HG03280 (cell line): Measurements from ENCODE around the gene MPND.

Experiments
- ATAC-seq: cut with Tn5 transposase; IDR thresholded peaks from one replicate; pipeline ENCODE4 v1.9.1; 2021; ENCODE audit warnings: mild to moderate bottlenecking, moderate library complexity; ENCODE audit not compliant: unreplicated experiment

MPND gene

GRCh38 chr19:4376028-4376670, 32.8 kb downstream of the MPND start:
- no peak for ATAC-seq

- no peak for ATAC-seq
These were observed 33.3 kb downstream of the MPND start for GRCh38 chr19:4376671-4376990.

GRCh38 chr19:4376991-4377781, 33.8 kb downstream of the MPND start:
- no peak for ATAC-seq

GRCh38 chr19:4378886-4379285, 35.5 kb downstream of the MPND start:
- no peak for ATAC-seq

GRCh38 chr19:4379383-4380253, 36.3 kb downstream of the MPND start:
- ATAC-seq: no peak

GRCh38 chr19:4380254-4380727, 36.9 kb downstream of the MPND start:
- ATAC-seq: no peak

- ATAC-seq: no peak
These were observed 42.1 kb downstream of the MPND start for GRCh38 chr19:4385291-4386040.

GRCh38 chr19:4386041-4386782, 42.9 kb downstream of the MPND start:
- ATAC-seq: no peak

- no peak for ATAC-seq
These were observed 45.1 kb downstream of the MPND start for GRCh38 chr19:4388337-4389063.

GRCh38 chr19:4389064-4389375, 45.7 kb downstream of the MPND start:
- no peak for ATAC-seq

GRCh38 chr19:4389511-4390016, 46.2 kb downstream of the MPND start:
- ATAC-seq: no peak

GRCh38 chr19:4390017-4390566, 46.7 kb downstream of the MPND start:
- no peak for ATAC-seq

- ATAC-seq: no peak
These were observed 47.4 kb downstream of the MPND start for GRCh38 chr19:4390567-4391305.

- no peak for ATAC-seq
These were observed 47.9 kb downstream of the MPND start for GRCh38 chr19:4391306-4391693.

GRCh38 chr19:4391701-4392483, 48.5 kb downstream of the MPND start:
- ATAC-seq: no peak

GRCh38 chr19:4393947-4394590, 50.7 kb downstream of the MPND start:
- no peak for ATAC-seq
